DND-41 (cell line): Measurements from ENCODE around the gene PRR5.

Source experiments
- EZH2 ChIP-seq: IDR thresholded peaks from 3 replicates; pipeline ENCODE4 v1.6.1; 2012; ENCODE audit warnings: borderline replicate concordance, low read depth, mild to moderate bottlenecking, moderate library complexity, low read length, inconsistent platforms; ENCODE audit not compliant: severe bottlenecking
- TF ChIP-seq, protein P1 (sequence below): IDR thresholded peaks from 2 replicates; pipeline ENCODE4 v1.5.1; 2012; ENCODE audit warnings: borderline replicate concordance, low read length, moderate library complexity, mild to moderate bottlenecking; ENCODE audit not compliant: poor library complexity, severe bottlenecking; ENCODE audit errors: extremely low read depth

DNA sequence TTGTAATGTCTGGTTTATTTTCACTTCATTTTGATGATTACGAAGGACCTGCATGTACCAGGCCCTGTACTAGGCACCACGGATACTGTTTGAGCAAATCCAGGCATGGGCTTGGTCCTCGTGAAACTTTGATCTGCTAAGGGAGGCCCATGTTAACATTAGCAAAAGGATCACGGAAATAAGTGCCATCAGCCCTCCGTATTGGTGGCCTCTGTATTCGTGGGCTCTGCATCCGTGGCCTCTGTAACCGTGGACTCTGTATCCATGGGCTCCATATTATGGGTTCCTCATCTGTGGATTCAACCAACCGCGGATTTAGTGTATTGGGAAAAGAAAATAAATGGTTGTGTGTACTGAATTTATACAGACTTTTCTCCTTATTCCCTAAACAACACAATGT is 59.0 kb downstream of the PRR5 start:
- TF ChIP-seq, protein P1, sequence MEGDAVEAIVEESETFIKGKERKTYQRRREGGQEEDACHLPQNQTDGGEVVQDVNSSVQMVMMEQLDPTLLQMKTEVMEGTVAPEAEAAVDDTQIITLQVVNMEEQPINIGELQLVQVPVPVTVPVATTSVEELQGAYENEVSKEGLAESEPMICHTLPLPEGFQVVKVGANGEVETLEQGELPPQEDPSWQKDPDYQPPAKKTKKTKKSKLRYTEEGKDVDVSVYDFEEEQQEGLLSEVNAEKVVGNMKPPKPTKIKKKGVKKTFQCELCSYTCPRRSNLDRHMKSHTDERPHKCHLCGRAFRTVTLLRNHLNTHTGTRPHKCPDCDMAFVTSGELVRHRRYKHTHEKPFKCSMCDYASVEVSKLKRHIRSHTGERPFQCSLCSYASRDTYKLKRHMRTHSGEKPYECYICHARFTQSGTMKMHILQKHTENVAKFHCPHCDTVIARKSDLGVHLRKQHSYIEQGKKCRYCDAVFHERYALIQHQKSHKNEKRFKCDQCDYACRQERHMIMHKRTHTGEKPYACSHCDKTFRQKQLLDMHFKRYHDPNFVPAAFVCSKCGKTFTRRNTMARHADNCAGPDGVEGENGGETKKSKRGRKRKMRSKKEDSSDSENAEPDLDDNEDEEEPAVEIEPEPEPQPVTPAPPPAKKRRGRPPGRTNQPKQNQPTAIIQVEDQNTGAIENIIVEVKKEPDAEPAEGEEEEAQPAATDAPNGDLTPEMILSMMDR = no peak
- TF ChIP-seq EZH2 = no peak
